AG04449 (cell line): ENCODE data around the gene ZNF497.

Source experiments
- CTCF ChIA-PET: fragments of 350-600 bp; formaldehyde crosslinking; extraction: SDS; loops from one replicate; lab custom pipeline; 2021; ENCODE audit warnings: antibody characterized with exemption; lab: Yijun Ruan, JAX
- POLR2A ChIA-PET: fragments of 400-600, 350-600 bp; formaldehyde crosslinking; extraction: SDS; loops from one replicate; lab custom pipeline; 2020; ENCODE audit warnings: antibody characterized with exemption, inconsistent platforms; lab: Yijun Ruan, JAX
- DNase-seq: peaks from one replicate; pipeline ENCODE4 v3.0.0-alpha.2; 2010; ENCODE audit warnings: low read depth, low spot score
- H3K4me3 ChIP-seq: 2 replicates; pipeline ENCODE4 v1.5.1; 2011; ENCODE audit warnings: low read depth, mild to moderate bottlenecking, control low read depth, low read length
- TF ChIP-seq, protein P1 (sequence below): IDR thresholded peaks from one replicate; pipeline ENCODE4 v1.5.1; 2011; ENCODE audit warnings: mild to moderate bottlenecking, moderate library complexity, low read length, control low read depth, inconsistent platforms; ENCODE audit not compliant: insufficient read depth; ENCODE audit errors: missing control alignments

ZNF497 gene

DNA sequence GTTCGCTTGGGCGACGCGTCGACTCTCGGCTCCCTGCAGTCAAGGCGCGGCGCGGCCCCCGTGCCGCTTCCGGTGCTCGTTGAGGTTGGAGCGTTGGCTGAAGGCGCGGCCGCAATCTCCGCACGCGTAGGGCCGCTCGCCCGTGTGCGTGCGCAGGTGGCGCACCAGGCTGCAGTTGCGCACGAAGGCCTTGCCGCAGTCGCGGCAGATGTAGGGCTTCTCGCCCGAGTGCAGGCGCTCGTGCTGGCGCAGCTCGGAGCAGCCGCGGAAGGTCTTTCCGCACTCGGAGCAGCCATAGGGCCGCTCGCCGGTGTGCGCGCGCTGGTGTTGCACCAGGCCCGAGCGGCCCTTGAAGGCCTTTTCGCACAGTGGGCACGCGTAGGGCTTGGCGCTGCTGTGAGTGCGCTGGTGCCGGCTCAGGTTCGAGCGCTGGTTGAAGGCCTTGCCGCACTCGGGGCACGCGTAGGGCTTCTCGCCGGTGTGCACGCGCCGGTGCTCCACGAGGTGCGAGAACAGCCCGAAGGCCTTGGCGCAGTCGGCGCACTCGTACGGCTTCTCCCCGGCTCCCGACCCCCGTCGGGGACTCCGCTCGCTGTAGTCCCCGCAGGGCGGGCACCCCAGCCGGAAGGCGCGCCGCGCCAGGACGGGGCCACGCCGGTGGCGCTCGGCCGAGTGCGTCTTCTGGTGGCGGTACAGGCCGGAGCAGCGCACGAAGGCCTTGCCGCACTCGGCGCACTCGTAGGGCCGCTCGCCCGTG is 5.3 kb upstream of the ZNF497 start:
- ChIA-PET POLR2A (no interaction called here), CTCF (no interaction called here)

GRCh38 chr19:58366585-58367430 is 4.3 kb upstream of the ZNF497 start:
- no peak for DNase-seq
- TF ChIP-seq, protein P1, sequence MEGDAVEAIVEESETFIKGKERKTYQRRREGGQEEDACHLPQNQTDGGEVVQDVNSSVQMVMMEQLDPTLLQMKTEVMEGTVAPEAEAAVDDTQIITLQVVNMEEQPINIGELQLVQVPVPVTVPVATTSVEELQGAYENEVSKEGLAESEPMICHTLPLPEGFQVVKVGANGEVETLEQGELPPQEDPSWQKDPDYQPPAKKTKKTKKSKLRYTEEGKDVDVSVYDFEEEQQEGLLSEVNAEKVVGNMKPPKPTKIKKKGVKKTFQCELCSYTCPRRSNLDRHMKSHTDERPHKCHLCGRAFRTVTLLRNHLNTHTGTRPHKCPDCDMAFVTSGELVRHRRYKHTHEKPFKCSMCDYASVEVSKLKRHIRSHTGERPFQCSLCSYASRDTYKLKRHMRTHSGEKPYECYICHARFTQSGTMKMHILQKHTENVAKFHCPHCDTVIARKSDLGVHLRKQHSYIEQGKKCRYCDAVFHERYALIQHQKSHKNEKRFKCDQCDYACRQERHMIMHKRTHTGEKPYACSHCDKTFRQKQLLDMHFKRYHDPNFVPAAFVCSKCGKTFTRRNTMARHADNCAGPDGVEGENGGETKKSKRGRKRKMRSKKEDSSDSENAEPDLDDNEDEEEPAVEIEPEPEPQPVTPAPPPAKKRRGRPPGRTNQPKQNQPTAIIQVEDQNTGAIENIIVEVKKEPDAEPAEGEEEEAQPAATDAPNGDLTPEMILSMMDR: no peak
- ChIA-PET CTCF (no interaction called here), POLR2A (no interaction called here)
- no peak overlapping the region for H3K4me3 ChIP-seq

More for the DNA sequence above, 5.3 kb upstream of the ZNF497 start:
- DNase-seq: no peak
- H3K4me3 ChIP-seq: no peak overlapping the region
- TF ChIP-seq, protein P1: no peak

GRCh38 chr19:58364146-58364545 is 1.6 kb upstream of the ZNF497 start:
- CTCF ChIA-PET: interaction anchor here (1.5 kb wide), 1 partner anchor 9 kb away, joined by 7 read pairs; no protein-coding TSS in a partner anchor
- POLR2A ChIA-PET: interaction anchor here (1.2 kb wide), 1 partner anchor 16 kb away, joined by 5 read pairs; no protein-coding TSS in a partner anchor
- TF ChIP-seq, protein P1: no peak
- no peak for DNase-seq
- H3K4me3 ChIP-seq: no peak overlapping the region

DNA sequence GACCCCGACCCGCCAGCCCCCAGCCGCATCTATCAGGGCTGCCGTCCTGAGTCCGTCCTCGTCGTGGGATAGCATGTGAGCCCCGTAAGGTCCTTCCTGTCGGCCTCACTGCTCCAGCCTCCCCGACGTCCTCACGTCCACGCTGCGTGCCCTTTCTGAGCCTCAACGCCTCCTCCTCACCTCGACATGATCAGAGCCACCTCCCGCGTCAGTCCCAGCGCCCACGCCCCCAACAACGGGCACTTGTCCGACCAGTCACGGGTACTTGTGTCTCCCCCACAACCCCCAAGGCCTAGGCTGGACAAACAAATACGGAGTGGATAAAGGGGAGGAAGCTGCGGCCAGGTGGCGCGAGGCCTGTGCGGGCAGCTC is 665 bp downstream of the ZNF497 start:
- POLR2A ChIA-PET: interaction anchor here (0.7 to 1.4 kb wide), 6 partner anchors 10 to 198 kb away, joined by 3 to 22 read pairs (median 3); partner anchors contain the start of gene ZSCAN22
- TF ChIP-seq, protein P1: no peak
- CTCF ChIA-PET: interaction anchor here (1.3 to 1.4 kb wide), 2 partner anchors 12 to 13 kb away, joined by 3 to 4 read pairs; no protein-coding TSS in a partner anchor
- DNase-seq: no peak
- H3K4me3 ChIP-seq: peak overlapping the region; percentile 67

GRCh38 chr19:58357481-58358145 is 4.9 kb downstream of the ZNF497 start:
- ChIA-PET POLR2A (interaction anchor here (1.1 to 1.2 kb wide), 2 partner anchors 8 to 11 kb away, joined by 4 to 8 read pairs; no protein-coding TSS in a partner anchor), CTCF (no interaction called here)
- no peak for DNase-seq
- TF ChIP-seq, protein P1: no peak
- H3K4me3 ChIP-seq: no peak overlapping the region
